Activated CD8-positive, alpha-beta memory T cell treated with anti-CD3 and anti-CD28 coated beads for 36 hours (primary cell): ENCODE measurements around the gene CPEB3. TPM values are rescaled to one million over a fixed set of nuclear protein-coding genes. Genes with fewer than 3 reads are reported as not detected.
"Not testable (repeated sequence)": the region's sequence is repeated elsewhere in the genome, so short reads cannot be mapped to it uniquely, and the experiment has no call there.

ENCODE experiments used
- CTCF ChIA-PET: fragments of 350-600 bp; sonication (Branson Sonifier 250); formaldehyde crosslinking; loops from one replicate; lab custom pipeline; 2021; ENCODE audit warnings: antibody characterized with exemption; lab: Charles Lee
- POLR2A ChIA-PET: fragments of 350-600 bp; sonication (Branson Sonifier 250); formaldehyde crosslinking; loops from one replicate; lab custom pipeline; 2021; ENCODE audit warnings: antibody characterized with exemption; lab: Charles Lee
- total RNA-seq, 2 experiments: library from RNA; stranded (reverse); gene quantifications; one replicate each; pipeline ENCODE4 v1.2.3, GENCODE V29; 2021

CPEB3 gene
- 1 to 10 TPM; 1.8 to 2.1 TPM for total RNA-seq

GRCh38 chr10:92290837-92291615 lies at the start of gene CPEB3, which contains the start of gene MARCHF5:
Gene CPEB3 (minus strand): TSS chr10:92291078. CDS start chr10:92240350, 50,728 bp downstream.
Gene MARCHF5 (plus strand): TSS chr10:92291167. CDS start chr10:92291495, 328 bp downstream.
- ChIA-PET POLR2A (interaction anchor here (0.6 to 1.7 kb wide), 7 partner anchors 12 to 494 kb away, joined by 3 to 6 read pairs (median 3); partner anchors contain the start of gene IDE), CTCF (interaction anchor here (0.6 to 2.6 kb wide), 8 partner anchors 13 to 683 kb away, joined by 3 to 7 read pairs (median 4); no protein-coding TSS in a partner anchor)

- CTCF ChIA-PET, POLR2A ChIA-PET: not testable (repeated sequence)
Measured at GRCh38 chr10:92329927-92330326, 39.0 kb upstream of the CPEB3 start.

- ChIA-PET POLR2A (no interaction called here), CTCF (no interaction called here)
Measured at GRCh38 chr10:92328993-92329392, 38.1 kb upstream of the CPEB3 start.

- POLR2A ChIA-PET, result no interaction called here
Measured at GRCh38 chr10:92327445-92328433, 36.9 kb upstream of the CPEB3 start.

GRCh38 chr10:92323079-92323478 lies 32.2 kb upstream of the CPEB3 start:
- ChIA-PET POLR2A (no interaction called here), CTCF (no interaction called here)

More at GRCh38 chr10:92327445-92328433, 36.9 kb upstream of the CPEB3 start:
- CTCF ChIA-PET, result no interaction called here

- CTCF ChIA-PET, result no interaction called here
- POLR2A ChIA-PET, result no interaction called here
Measured at GRCh38 chr10:92316610-92317009, 25.7 kb upstream of the CPEB3 start.

GRCh38 chr10:92313750-92314149 lies 22.9 kb upstream of the CPEB3 start:
- POLR2A ChIA-PET, result interaction anchor here (0.6 kb wide), 1 partner anchor 22 kb away, joined by 3 read pairs; no protein-coding TSS in a partner anchor
- CTCF ChIA-PET, result interaction anchor here (0.6 kb wide), 1 partner anchor 17 kb away, joined by 3 read pairs; no protein-coding TSS in a partner anchor

- ChIA-PET POLR2A (no interaction called here), CTCF (no interaction called here)
Measured at GRCh38 chr10:92309272-92309671, 18.4 kb upstream of the CPEB3 start.

- ChIA-PET CTCF (interaction anchor here (1.1 kb wide), 1 partner anchor 14 kb away, joined by 4 read pairs; the partner anchor contains the start of genes CPEB3 and MARCHF5), POLR2A (no interaction called here)
Measured at GRCh38 chr10:92305133-92306072, 14.5 kb upstream of the CPEB3 start.

GRCh38 chr10:92304061-92304460 lies 13.2 kb upstream of the CPEB3 start:
- ChIA-PET CTCF (interaction anchor here (1.1 kb wide), 1 partner anchor 13 kb away, joined by 4 read pairs; the partner anchor contains the start of genes CPEB3 and MARCHF5), POLR2A (interaction anchor here (0.6 kb wide), 1 partner anchor 13 kb away, joined by 3 read pairs; the partner anchor contains the start of genes CPEB3 and MARCHF5)

- POLR2A ChIA-PET, result interaction anchor here (1.1 kb wide), 1 partner anchor 12 kb away, joined by 3 read pairs; the partner anchor contains the start of gene MARCHF5
- CTCF ChIA-PET, result interaction anchor here (1.4 kb wide), 1 partner anchor 11 kb away, joined by 5 read pairs; no protein-coding TSS in a partner anchor
Measured at GRCh38 chr10:92303096-92303495, 12.2 kb upstream of the CPEB3 start.

GRCh38 chr10:92298487-92298886 lies 7.6 kb upstream of the CPEB3 start:
- POLR2A ChIA-PET, result no interaction called here
- CTCF ChIA-PET, result no interaction called here

GRCh38 chr10:92291921-92292845 lies 1.3 kb upstream of the CPEB3 start:
- CTCF ChIA-PET, result interaction anchor here (0.6 to 2.6 kb wide), 7 partner anchors 9 to 204 kb away, joined by 3 to 7 read pairs (median 4); no protein-coding TSS in a partner anchor
- POLR2A ChIA-PET, result interaction anchor here (0.5 to 1.7 kb wide), 7 partner anchors 11 to 551 kb away, joined by 3 to 8 read pairs (median 3); partner anchors contain the start of gene IDE

- POLR2A ChIA-PET, result interaction anchor here (0.6 to 1.7 kb wide), 6 partner anchors 11 to 495 kb away, joined by 3 to 6 read pairs (median 3); partner anchors contain the start of gene IDE
- CTCF ChIA-PET, result interaction anchor here (0.8 to 2.6 kb wide), 6 partner anchors 12 to 204 kb away, joined by 3 to 7 read pairs (median 4); no protein-coding TSS in a partner anchor
Measured at GRCh38 chr10:92291616-92291865, 663 bp upstream of the CPEB3 start.

- ChIA-PET POLR2A (interaction anchor here (0.6 to 1.7 kb wide), 5 partner anchors 30 to 301 kb away, joined by 3 to 6 read pairs (median 3); partner anchors contain the start of gene IDE), CTCF (interaction anchor here (0.6 to 2.6 kb wide), 7 partner anchors 14 to 684 kb away, joined by 3 to 7 read pairs (median 4); no protein-coding TSS in a partner anchor)
Measured at GRCh38 chr10:92290076-92290836, 622 bp downstream of the CPEB3 start.
